Aorta (tissue), 5 donors: Measurements from ENCODE around the gene SPTBN1. TPM values are rescaled to one million over a fixed set of nuclear protein-coding genes. Genes with fewer than 3 reads are reported as not detected.

ENCODE experiments used
- ATAC-seq: fragments of 200-7000 bp; cut with Tn5 transposase; one replicate; pipeline ENCODE4 v1.9.1; 2022; ENCODE audit warnings: moderate library complexity; ENCODE audit not compliant: low FRiP score
- DNase-seq, 2 donors: peaks; one replicate each; pipeline ENCODE4 v3.0.0-alpha.2; 2020
- H3K27ac ChIP-seq, 2 donors: one replicate each; pipeline ENCODE4 v1.5.1; 2013; ENCODE audit warnings: low read length in 2 of 2, mild to moderate bottlenecking in 2 of 2, moderate library complexity in 2 of 2, control low read depth in 1 of 2, inconsistent platforms in 1 of 2, low read depth in 1 of 2
- H3K27me3 ChIP-seq, 2 donors: one replicate each; pipeline ENCODE4 v1.6.1; 2013; ENCODE audit warnings: control low read depth in 1 of 2, low read length in 1 of 2, mild to moderate bottlenecking in 1 of 2, moderate library complexity in 1 of 2; ENCODE audit not compliant: insufficient read depth in 2 of 2, control insufficient read depth in 1 of 2
- H3K36me3 ChIP-seq, 2 donors: one replicate each; pipeline ENCODE4 v1.6.1; 2013; ENCODE audit warnings: control low read depth in 1 of 2, low read length in 1 of 2, mild to moderate bottlenecking in 1 of 2; ENCODE audit not compliant: insufficient read depth in 2 of 2, control insufficient read depth in 1 of 2
- H3K4me1 ChIP-seq, 2 donors: one replicate each; pipeline ENCODE4 v1.6.1; 2013; ENCODE audit warnings: low read length in 2 of 2, control low read depth in 1 of 2, mild to moderate bottlenecking in 1 of 2, moderate library complexity in 1 of 2; ENCODE audit not compliant: insufficient read depth in 2 of 2, control insufficient read depth in 1 of 2
- H3K4me3 ChIP-seq, 2 donors: one replicate each; pipeline ENCODE4 v1.5.1; 2013; ENCODE audit warnings: low read length in 2 of 2, control low read depth in 1 of 2, mild to moderate bottlenecking in 1 of 2
- H3K9me3 ChIP-seq: one replicate; pipeline ENCODE4 v1.6.1; 2013; ENCODE audit warnings: mild to moderate bottlenecking, low read length; ENCODE audit not compliant: control insufficient read depth
- WGBS, 2 donors: extraction: QIAGEN DNeasy Blood & Tissue Kit; methylation state at CpG; one replicate each; pipeline ENCODE4 v1.1.7; 2013; 5-methylcytosine and 5-hydroxymethylcytosine counted together
- intact Hi-C, 2 donors: fragments of 100-400 bp; cut with DNase I; formaldehyde crosslinking; loops; one replicate each; pipeline versions ENCODE4 v1.14.2 to v1.15.0; 2022
- polyA plus RNA-seq, 2 donors: library from polyadenylated mRNA; stranded (reverse); fragments of 200-250 nt; gene quantifications; one replicate each; pipeline ENCODE4 v1.2.3, GENCODE V29; 2013
- total RNA-seq, 2 donors: library from RNA; stranded (reverse); fragmentation: NEBNext Ultra II Directional; extraction: Animal tissue kit (Norgen Biotek cat#: 25700); gene quantifications; one replicate each; pipeline ENCODE4 v1.2.1, GENCODE V29; 2021
- donor health status: healthy with polysubstance abuse.
- donor health status: Bipolar disorder and iron deficiency.
- donor health status: DM: no; HTN: no; CAD: no.
- donor health status: DM: no; HTN: no; CAD: no.
- donor health status: DM: yes; HTN: yes; CAD: no.

The SPTBN1 gene
- total and polyA plus RNA-seq, 4 donors: 84.9 to 540 (median 218) TPM

DNA sequence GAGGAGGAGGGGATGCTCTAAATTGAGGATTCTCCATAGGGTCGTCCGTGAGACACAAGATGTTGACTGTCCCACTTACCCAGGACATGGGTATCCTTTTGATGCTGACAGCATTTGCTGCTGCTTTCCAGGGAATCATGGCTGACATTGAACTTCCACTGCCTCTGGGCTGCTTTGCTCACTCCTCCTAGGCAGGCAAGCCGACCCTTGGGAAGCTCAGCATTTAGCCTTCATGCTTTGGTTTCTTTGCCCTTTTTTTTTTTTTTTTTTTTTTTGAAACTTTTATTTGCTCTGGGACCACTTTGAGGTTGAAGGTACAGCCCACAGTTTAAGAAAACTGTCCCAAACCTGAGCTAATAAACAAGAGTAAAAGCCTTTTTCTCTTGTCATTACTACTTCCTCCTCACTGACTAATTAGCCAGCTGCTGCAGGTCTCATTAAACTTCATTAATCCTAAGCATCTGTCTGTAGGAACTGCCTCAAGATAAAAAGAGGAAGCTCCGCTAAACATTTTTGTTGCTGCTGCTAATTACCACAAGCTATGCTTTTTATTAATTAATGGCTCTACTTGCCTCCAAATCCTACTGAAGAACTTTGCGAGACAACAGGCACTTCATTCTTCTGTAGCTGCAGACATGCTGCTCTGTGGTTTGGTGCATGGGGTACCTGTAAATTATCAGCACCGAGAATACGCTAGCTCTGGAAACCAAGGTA lies 125.4 kb downstream of the SPTBN1 start:
- ATAC-seq (no peak), DNase-seq (no peak)
- intact Hi-C loops: loop anchor here in 1 of 2 donors (5.0 kb wide), 1 partner anchor 36 kb away; no protein-coding TSS in a partner anchor
- Histone ChIP-seq H3K27me3 (no peaks in the 10 kb centered on the region), H3K36me3 (no peaks in the 10 kb centered on the region), H3K27ac (no peak overlapping the region), H3K9me3 (no peaks in the 10 kb centered on the region), H3K4me1 (peaks cover 5 to 18% of the 10 kb centered on the region in 2 donors), H3K4me3 (no peak overlapping the region)
- WGBS, 2 donors: 86 to 87% methylated on average over 7 of the region's 7 CpGs

DNA sequence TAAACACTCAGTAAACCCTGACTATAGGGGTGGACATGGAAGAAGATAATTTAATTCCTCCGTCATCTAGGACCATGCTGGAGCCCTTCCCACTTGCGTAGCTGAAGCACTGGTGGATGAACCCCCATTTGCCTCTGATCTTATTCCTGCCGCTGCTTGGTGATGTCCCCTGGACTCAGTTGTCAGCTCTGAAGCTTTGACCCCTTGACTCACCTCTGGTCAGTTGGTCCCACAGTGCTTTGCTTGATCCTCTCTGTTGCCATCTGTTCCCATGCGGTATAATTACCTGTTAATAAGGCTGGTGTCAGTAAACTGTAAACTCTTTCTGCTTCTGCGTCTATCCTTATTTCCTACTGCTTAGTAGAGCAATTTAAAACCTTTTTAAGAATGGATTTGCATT lies 126.9 kb downstream of the SPTBN1 start:
- intact Hi-C loops: loop anchor here in 1 of 2 donors (5.0 kb wide), 1 partner anchor 34 kb away; no protein-coding TSS in a partner anchor
- no peak overlapping the region for H3K4me3 ChIP-seq
- no peak for DNase-seq
- H3K4me1 ChIP-seq: peaks cover 2 to 9% of the 10 kb centered on the region in 2 donors
- no peaks in the 10 kb centered on the region for H3K9me3 ChIP-seq
- H3K27me3 ChIP-seq: no peaks in the 10 kb centered on the region
- no peaks in the 10 kb centered on the region for H3K36me3 ChIP-seq
- 95 to 97% methylated on average over 5 of the region's 5 CpGs for WGBS, 2 donors
- no peak for ATAC-seq
- no peak overlapping the region for H3K27ac ChIP-seq

DNA sequence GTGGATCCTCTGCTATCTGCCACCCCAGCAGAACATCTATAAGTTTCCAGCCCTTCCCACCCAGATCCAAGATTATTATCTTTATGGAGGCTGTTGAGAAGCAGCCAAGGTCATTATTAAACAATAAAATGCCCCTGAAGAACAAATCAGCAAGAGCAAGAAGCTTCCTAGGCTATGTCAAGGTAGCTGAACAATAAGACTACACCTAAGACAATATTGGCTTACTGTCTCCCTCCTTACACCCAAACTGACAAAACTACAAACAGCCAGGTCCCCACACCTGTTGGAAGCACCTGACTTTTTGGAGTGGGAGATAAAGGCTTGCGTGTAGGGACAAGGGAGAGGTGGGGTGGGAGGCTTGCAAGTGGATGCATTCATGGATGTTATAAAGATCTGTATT lies 128.5 kb downstream of the SPTBN1 start:
- H3K4me3 ChIP-seq: no peak overlapping the region

DNA sequence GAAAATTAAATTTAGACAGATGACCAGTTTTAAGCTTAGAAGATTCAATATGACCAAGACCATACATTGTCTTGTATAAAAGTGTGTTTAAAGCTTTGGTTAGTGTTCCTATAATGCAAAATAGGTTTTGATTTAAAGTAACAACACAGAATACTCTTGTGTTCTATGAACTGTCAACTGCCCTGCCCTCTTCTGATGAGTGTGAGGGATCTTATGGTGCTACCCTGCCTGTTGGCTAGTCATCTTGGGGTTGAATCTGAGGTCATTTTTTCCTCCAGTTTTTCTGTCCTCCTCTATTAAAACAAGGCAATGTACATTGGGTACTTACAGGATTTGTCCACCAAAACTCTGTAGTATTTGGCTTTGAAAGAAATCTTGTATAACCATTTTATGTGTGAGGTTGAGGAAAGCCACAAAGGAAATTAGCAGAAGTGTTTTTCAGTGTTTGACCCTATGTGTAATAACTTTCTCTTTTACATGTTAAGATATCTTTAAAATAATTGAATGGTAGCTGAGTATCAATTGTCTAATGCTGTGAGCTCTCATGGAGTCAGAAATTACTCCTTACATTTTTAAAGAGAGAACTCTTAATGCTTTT lies 129.1 kb downstream of the SPTBN1 start:
- H3K27me3 ChIP-seq: no peaks in the 10 kb centered on the region
- no peaks in the 10 kb centered on the region for H3K36me3 ChIP-seq
- H3K4me3 ChIP-seq: no peak overlapping the region
- ATAC-seq (no peak), DNase-seq (no peak)
- H3K27ac ChIP-seq: no peak overlapping the region
- intact Hi-C loops: no loop called here
- no peaks in the 10 kb centered on the region for H3K9me3 ChIP-seq
- H3K4me1 ChIP-seq: peaks cover 0 to 2% of the 10 kb centered on the region in 2 donors

More for the DNA sequence above, 128.5 kb downstream of the SPTBN1 start:
- DNase-seq (no peak), ATAC-seq (no peak)
- no peaks in the 10 kb centered on the region for H3K27me3 ChIP-seq
- no peak overlapping the region for H3K27ac ChIP-seq
- peaks cover 0 to 4% of the 10 kb centered on the region in 2 donors for H3K4me1 ChIP-seq
- intact Hi-C loops: loop anchor here in 1 of 2 donors (5.0 kb wide), 1 partner anchor 33 kb away; no protein-coding TSS in a partner anchor
- 93 to 95% methylated on average over 1 of the region's 1 CpG for WGBS, 2 donors
- no peaks in the 10 kb centered on the region for H3K36me3 ChIP-seq
- H3K9me3 ChIP-seq: no peaks in the 10 kb centered on the region

DNA sequence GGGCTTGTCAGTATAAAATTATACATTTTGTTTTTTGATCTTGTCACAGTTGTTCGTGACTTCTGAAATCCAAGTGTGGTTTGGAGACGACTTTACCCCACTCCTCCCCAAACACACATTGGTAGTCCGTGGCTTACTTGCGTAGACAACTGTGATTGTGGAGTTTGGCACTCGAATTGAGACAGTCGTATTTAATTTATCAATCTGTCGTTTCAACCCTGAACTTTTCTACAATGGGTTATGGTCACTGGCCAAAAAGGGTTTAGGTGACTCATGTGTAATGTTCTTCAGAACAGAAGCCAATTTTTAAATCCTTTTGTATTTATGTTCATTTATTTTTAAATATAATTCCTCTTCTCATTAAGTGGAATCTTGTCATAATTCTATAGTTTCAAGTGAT lies 129.9 kb downstream of the SPTBN1 start:
- Histone ChIP-seq H3K27ac (no peak overlapping the region), H3K27me3 (no peaks in the 10 kb centered on the region), H3K36me3 (no peaks in the 10 kb centered on the region), H3K4me1 (peaks cover 0 to 2% of the 10 kb centered on the region in 2 donors), H3K4me3 (no peak overlapping the region), H3K9me3 (no peaks in the 10 kb centered on the region)
- ATAC-seq (no peak), DNase-seq (no peak)
- 26 to 49% methylated on average over 7 of the region's 7 CpGs for WGBS, 2 donors
- intact Hi-C loops: no loop called here

DNA sequence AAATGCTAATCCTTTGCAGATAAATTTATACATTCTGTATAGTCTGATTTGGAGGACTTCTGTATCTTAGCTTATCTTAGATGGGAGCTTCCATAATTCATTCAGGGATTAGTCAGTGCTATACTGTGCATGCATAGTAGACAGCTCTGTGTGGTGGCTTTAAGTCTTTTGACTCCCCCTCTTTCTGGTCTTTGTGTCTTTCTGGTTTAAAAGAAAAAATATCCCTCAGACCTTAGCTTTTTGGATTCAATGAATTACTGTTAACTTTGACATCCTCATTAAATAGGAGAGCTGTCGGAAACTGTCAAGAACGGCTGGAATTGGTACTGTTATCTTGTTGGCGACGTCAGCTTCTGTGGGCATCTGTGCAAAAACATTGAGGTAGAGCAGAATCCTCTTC lies 130.4 kb downstream of the SPTBN1 start:
- intact Hi-C loops: no loop called here
- H3K4me1 ChIP-seq: peaks cover 0 to 2% of the 10 kb centered on the region in 2 donors
- no peak for DNase-seq
- WGBS, 2 donors: 65 to 72% methylated on average over 4 of the region's 4 CpGs
- H3K9me3 ChIP-seq: no peaks in the 10 kb centered on the region
- H3K27ac ChIP-seq: no peak overlapping the region
- no peak overlapping the region for H3K4me3 ChIP-seq
- no peaks in the 10 kb centered on the region for H3K36me3 ChIP-seq
- no peak for ATAC-seq
- H3K27me3 ChIP-seq: no peaks in the 10 kb centered on the region

DNA sequence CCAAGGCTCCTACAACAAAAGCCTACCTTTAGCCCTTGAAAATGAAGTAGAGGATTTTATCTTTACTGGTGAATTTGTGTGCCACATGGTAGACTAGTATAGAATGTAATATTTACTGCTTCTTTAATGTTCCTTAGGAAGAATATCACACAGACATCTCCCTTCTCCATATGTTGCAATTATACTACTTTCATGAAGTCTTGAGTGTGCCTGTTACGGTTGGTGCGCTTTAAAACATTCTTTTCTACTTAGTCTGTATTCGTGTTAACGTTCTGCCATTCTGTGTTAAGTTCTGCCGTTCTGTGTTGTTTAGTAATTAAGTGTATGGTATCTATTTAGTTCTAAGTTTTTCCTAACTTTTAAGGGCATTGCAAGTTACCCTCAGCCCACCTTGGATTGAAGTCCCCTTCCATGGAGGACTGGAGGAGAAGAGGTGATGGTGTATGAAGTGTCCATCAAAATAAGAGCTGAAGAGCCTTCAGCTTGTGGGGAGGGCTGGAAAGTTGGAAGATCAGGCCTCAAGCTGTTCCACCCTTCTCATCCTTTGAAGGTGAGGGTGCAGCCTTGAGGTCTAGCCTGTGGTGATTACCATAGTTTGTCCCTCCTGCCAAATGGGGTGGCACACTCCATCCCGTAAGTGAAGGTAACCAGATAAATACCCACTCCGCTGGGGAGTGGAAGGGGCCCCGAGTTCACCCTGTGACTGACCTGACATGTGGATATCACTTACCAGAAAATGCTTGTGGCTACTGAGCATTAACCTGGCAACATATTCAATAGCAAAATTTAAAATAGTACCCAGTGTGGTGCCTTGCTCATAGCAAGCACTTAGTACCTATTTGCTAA lies 131.3 kb downstream of the SPTBN1 start:
- H3K36me3 ChIP-seq: no peaks in the 10 kb centered on the region
- no peaks in the 10 kb centered on the region for H3K27me3 ChIP-seq
- 87 to 88% methylated on average over 8 of the region's 8 CpGs for WGBS, 2 donors
- intact Hi-C loops: no loop called here
- H3K9me3 ChIP-seq: no peaks in the 10 kb centered on the region
- DNase-seq (no peak), ATAC-seq (no peak)
- H3K4me1 ChIP-seq: peaks cover 0 to 2% of the 10 kb centered on the region in 2 donors
- no peak overlapping the region for H3K4me3 ChIP-seq
- H3K27ac ChIP-seq: no peak overlapping the region

DNA sequence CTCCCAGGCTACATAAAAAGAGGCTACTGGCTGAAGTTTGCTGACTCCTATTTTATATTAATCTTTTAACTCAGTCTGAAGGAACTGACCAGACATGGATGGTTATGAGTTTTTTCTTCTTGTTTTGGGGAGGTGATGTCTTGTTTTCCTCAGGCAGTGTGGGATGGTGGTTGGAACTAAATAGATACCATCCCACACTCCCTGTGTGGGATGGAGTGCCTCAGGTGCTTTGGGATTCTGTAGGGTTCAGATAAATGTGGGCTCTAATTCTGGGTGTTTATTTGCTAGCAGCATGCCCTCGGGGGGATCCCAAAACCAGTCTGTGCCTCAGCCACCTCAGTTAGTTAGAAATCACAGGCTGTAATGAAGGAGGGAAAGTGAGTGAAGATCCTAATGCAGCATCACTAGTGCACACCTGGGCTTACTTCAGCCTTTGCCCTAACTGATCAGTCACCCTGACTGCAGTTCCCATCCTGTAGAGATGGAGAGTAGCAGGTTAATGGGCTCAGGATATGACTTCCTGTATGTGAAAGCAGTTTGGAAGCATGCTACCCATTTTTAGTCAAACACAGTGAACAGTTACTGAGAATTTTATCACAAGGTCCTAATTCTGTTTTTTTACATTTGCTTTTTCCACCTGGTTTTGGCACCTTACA lies 132.2 kb downstream of the SPTBN1 start:
- Histone ChIP-seq H3K27ac (no peak overlapping the region), H3K36me3 (no peaks in the 10 kb centered on the region), H3K27me3 (no peaks in the 10 kb centered on the region), H3K4me3 (no peak overlapping the region), H3K4me1 (peaks cover 0 to 2% of the 10 kb centered on the region in 2 donors), H3K9me3 (no peaks in the 10 kb centered on the region)
- no peak for ATAC-seq
- no peak for DNase-seq
- intact Hi-C loops: no loop called here
- 70 to 87% methylated on average over 1 of the region's 1 CpG for WGBS, 2 donors
